SK-N-DZ (cell line): ENCODE data around the gene P2RX1. TPM values are rescaled to one million over a fixed set of nuclear protein-coding genes. Genes with fewer than 3 reads are reported as not detected.

Source experiments
- DNase-seq: peaks from one replicate; pipeline ENCODE4 v3.0.0-alpha.2; 2015; ENCODE audit warnings: low spot score
- polyA plus RNA-seq, 2 experiments: library from polyadenylated mRNA; depleted of rRNA; stranded (reverse); fragments of >200 nt; gene quantifications; 2 replicates each; pipeline ENCODE4 v1.2.3, GENCODE V29; 2014

The P2RX1 gene
- polyA plus RNA-seq (2014; cell fraction: cytosol; rRNA removed), result not detected in 2 replicates
- 0.05 and 0.23 TPM in 2 replicates for polyA plus RNA-seq (2014; cell fraction: nucleus; rRNA removed)

- DNase-seq, result no peak
Measured at GRCh38 chr17:3915995-3916696, at the start of gene P2RX1. TSS of gene P2RX1 (minus strand) at chr17:3916465. CDS start at chr17:3916225, 240 bp downstream.

GRCh38 chr17:3965118-3965800, 49.0 kb upstream of the P2RX1 start:
- peak; percentile 65 for DNase-seq

- no peak for DNase-seq
Measured at GRCh38 chr17:3964203-3965117, 48.2 kb upstream of the P2RX1 start, which contains the start of gene ATP2A3. TSS of gene ATP2A3 (minus strand) at chr17:3964437. CDS start at chr17:3964291, 146 bp downstream.

GRCh38 chr17:3963237-3964201, 47.3 kb upstream of the P2RX1 start:
- DNase-seq, result no peak

GRCh38 chr17:3962965-3963236, 46.6 kb upstream of the P2RX1 start:
- no peak for DNase-seq

- no peak for DNase-seq
Measured at GRCh38 chr17:3962217-3962964, 46.1 kb upstream of the P2RX1 start.

- DNase-seq, result no peak
Measured at GRCh38 chr17:3961564-3962047, 45.3 kb upstream of the P2RX1 start.

- no peak for DNase-seq
Measured at GRCh38 chr17:3960764-3961163, 44.5 kb upstream of the P2RX1 start.

- no peak for DNase-seq
Measured at GRCh38 chr17:3959921-3960601, 43.8 kb upstream of the P2RX1 start.

GRCh38 chr17:3959295-3959899, 43.1 kb upstream of the P2RX1 start:
- DNase-seq, result no peak

- no peak for DNase-seq
Measured at GRCh38 chr17:3957735-3958599, 41.7 kb upstream of the P2RX1 start.

GRCh38 chr17:3956983-3957382, 40.7 kb upstream of the P2RX1 start:
- no peak for DNase-seq

GRCh38 chr17:3956327-3956957, 40.2 kb upstream of the P2RX1 start:
- no peak for DNase-seq

GRCh38 chr17:3955673-3955988, 39.4 kb upstream of the P2RX1 start:
- DNase-seq, result no peak

- DNase-seq, result no peak
Measured at GRCh38 chr17:3954976-3955672, 38.9 kb upstream of the P2RX1 start.

GRCh38 chr17:3954086-3954485, 37.8 kb upstream of the P2RX1 start:
- DNase-seq, result no peak

GRCh38 chr17:3953542-3953941, 37.3 kb upstream of the P2RX1 start:
- DNase-seq, result no peak
